ENCODE results near the gene ALKBH3.

DNA sequence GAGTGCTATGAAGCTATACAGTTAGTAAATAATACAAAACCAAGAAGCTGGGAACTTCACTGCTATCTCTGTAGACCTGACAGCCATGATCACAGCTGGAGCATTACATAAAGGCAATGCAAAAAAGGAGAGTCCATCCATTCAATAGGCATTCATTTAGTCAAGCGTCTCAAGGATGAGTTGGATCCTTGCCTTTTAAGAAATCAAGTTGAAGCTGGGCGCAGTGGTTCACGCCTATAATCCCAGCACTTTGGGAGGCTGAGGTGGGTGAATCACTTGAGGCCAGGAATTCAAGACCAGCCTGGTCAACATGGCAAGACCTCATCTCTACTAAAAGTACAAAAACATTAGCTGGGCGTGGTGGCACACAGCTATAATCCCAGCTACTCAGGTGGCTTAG lies 48.1 kb upstream of the ALKBH3 start:
- TF ChIP-seq, protein P1, sequence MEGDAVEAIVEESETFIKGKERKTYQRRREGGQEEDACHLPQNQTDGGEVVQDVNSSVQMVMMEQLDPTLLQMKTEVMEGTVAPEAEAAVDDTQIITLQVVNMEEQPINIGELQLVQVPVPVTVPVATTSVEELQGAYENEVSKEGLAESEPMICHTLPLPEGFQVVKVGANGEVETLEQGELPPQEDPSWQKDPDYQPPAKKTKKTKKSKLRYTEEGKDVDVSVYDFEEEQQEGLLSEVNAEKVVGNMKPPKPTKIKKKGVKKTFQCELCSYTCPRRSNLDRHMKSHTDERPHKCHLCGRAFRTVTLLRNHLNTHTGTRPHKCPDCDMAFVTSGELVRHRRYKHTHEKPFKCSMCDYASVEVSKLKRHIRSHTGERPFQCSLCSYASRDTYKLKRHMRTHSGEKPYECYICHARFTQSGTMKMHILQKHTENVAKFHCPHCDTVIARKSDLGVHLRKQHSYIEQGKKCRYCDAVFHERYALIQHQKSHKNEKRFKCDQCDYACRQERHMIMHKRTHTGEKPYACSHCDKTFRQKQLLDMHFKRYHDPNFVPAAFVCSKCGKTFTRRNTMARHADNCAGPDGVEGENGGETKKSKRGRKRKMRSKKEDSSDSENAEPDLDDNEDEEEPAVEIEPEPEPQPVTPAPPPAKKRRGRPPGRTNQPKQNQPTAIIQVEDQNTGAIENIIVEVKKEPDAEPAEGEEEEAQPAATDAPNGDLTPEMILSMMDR (IDR thresholded peaks at IDR 0.05; ENCODE audit: borderline replicate concordance, extremely low read depth, low read length, poor library complexity, severe bottlenecking), result no peak
- no peak for TF ChIP-seq EZH2 (IDR thresholded peaks at IDR 0.05; ENCODE audit: borderline replicate concordance, low read depth, low read length, severe bottlenecking)

All from DND-41 (cell line).